ENCODE results near the gene ITGA1. TPM values are rescaled to one million over a fixed set of nuclear protein-coding genes. Genes with fewer than 3 reads are reported as not detected.

Gene ITGA1
- total and polyA plus RNA-seq, 2 of the 13 experiments (the other 11 are each of a cell fraction or from before 2014, with no cell fraction given) = 23.1 to 28.6 TPM

- TF ChIP-seq ZNF160 (CRISPR knock-in tag; IDR thresholded peaks at IDR 0.05) (no peak; the same call in 1 of the 2 replicates), HNF4A (CRISPR knock-in tag; IDR thresholded peaks at IDR 0.05) (peak; percentile 84), POLR2G (IDR thresholded peaks at IDR 0.05; ENCODE audit: low read depth, low read length) (peak; percentile 77), TEAD2 (CRISPR knock-in tag; IDR thresholded peaks at IDR 0.05) (no peak), TFAP4 (IDR thresholded peaks at IDR 0.05; ENCODE audit: borderline replicate concordance, low read depth) (no peak), NCOR1 (IDR thresholded peaks at IDR 0.05; ENCODE audit: borderline replicate concordance, low read length) (peak; percentile 66; the same call in 1 of the 2 replicates), RXRB (CRISPR knock-in tag; IDR thresholded peaks at IDR 0.05; ENCODE audit: borderline replicate concordance) (peak; percentile 46; the same call in 1 of the 2 replicates), EZH2 (conservative IDR thresholded peaks at IDR 0.05; ENCODE audit: low read depth, low read length) (no peak), DMTF1 (CRISPR knock-in tag; IDR thresholded peaks at IDR 0.05) (no peak), ZNF333 (CRISPR knock-in tag; IDR thresholded peaks at IDR 0.05; ENCODE audit: borderline replicate concordance) (peak; percentile 74; the same call in 1 of the 2 replicates), ZIK1 (CRISPR knock-in tag; IDR thresholded peaks at IDR 0.05; ENCODE audit: borderline replicate concordance, low read depth) (peak; percentile 56; the same call in 1 of the 2 replicates), ZSCAN20 (CRISPR knock-in tag; IDR thresholded peaks at IDR 0.05; ENCODE audit: borderline replicate concordance) (0 out of 2 replicates have a peak, but pooled peaks have one; percentile 33), ZNF724P (CRISPR knock-in tag; IDR thresholded peaks at IDR 0.05; ENCODE audit: borderline replicate concordance) (peak; percentile 77; the same call in 1 of the 2 replicates), PRDM4 (CRISPR knock-in tag; IDR thresholded peaks at IDR 0.05; ENCODE audit: borderline replicate concordance) (no peak), MTF2 (CRISPR knock-in tag; IDR thresholded peaks at IDR 0.05; ENCODE audit: borderline replicate concordance) (peak; percentile 93), POGZ (CRISPR knock-in tag; IDR thresholded peaks at IDR 0.05) (peak; percentile 76), RFXAP (CRISPR knock-in tag; IDR thresholded peaks at IDR 0.05; ENCODE audit: borderline replicate concordance) (peak; percentile 40; the same call in 1 of the 2 replicates), SAP130 (CRISPR knock-in tag; IDR thresholded peaks at IDR 0.05; ENCODE audit: low read depth) (peak; percentile 56), ZNF225 (CRISPR knock-in tag; IDR thresholded peaks at IDR 0.05) (no peak), ASH2L (IDR thresholded peaks at IDR 0.05; ENCODE audit: insufficient read length, low read depth, low read length) (peak; percentile 85), ARNTL (CRISPR knock-in tag; IDR thresholded peaks at IDR 0.05) (peak; percentile 52; the same call in 1 of the 2 replicates), NFRKB (IDR thresholded peaks at IDR 0.05) (no peak), SOX6 (IDR thresholded peaks at IDR 0.05) (no peak), SOX6 (CRISPR knock-in tag; IDR thresholded peaks at IDR 0.05) (peak; percentile 65; the same call in 1 of the 2 replicates), PITX1 (CRISPR knock-in tag; IDR thresholded peaks at IDR 0.05) (peak; percentile 83)
Observed at GRCh38 chr5:52787600-52788504, at the start of gene ITGA1, which contains the start of gene PELO (continued).

All from HepG2 (cell line).